DND-41 (cell line): ENCODE results near the gene LAMC3.

Experiments used
- ATAC-seq: fragments of 200-7000 bp; cut with Tn5 transposase; 3 replicates; pipeline ENCODE4 v1.9.1; 2021; ENCODE audit warnings: low read depth; ENCODE audit not compliant: insufficient read depth
- DNase-seq: peaks from one replicate; pipeline ENCODE4 v3.0.0-alpha.2; 2020
- H2AFZ ChIP-seq: 2 replicates; pipeline ENCODE4 v1.6.0; 2012; ENCODE audit warnings: low read depth, low read length
- H3K27ac ChIP-seq: 2 replicates; pipeline ENCODE4 v1.5.1; 2012; ENCODE audit warnings: low read length, inconsistent platforms
- H3K27me3 ChIP-seq: fragments of 200-600 bp; sonication (generic); 2 replicates; pipeline ENCODE4 v1.6.0; 2012; ENCODE audit warnings: low read length, mild to moderate bottlenecking, inconsistent platforms; ENCODE audit not compliant: insufficient read depth, poor library complexity
- H3K36me3 ChIP-seq: 2 replicates; pipeline ENCODE4 v1.5.1; 2012; ENCODE audit warnings: low read length, inconsistent platforms; ENCODE audit not compliant: insufficient read depth
- H3K4me1 ChIP-seq: 2 replicates; pipeline ENCODE4 v1.5.1; 2012; ENCODE audit warnings: mild to moderate bottlenecking, low read length; ENCODE audit not compliant: insufficient read depth
- H3K4me2 ChIP-seq: 2 replicates; pipeline ENCODE4 v1.6.0; 2012; ENCODE audit warnings: mild to moderate bottlenecking, moderate library complexity, low read length, inconsistent platforms; ENCODE audit not compliant: insufficient read depth
- H3K4me3 ChIP-seq, 2 experiments: fragments of 200-600 bp in 1 of 2; shearing (Covaris generic) in 1 of 2; 2 replicates each; pipeline ENCODE4 v1.5.1; 2012 to 2016; ENCODE audit warnings: inconsistent platforms in 2 of 2, low read length in 2 of 2, mild to moderate bottlenecking in 2 of 2, low read depth in 1 of 2, moderate library complexity in 1 of 2
- H3K79me2 ChIP-seq: 2 replicates; pipeline ENCODE4 v1.6.0; 2012; ENCODE audit warnings: low read length, inconsistent platforms; ENCODE audit not compliant: insufficient read depth
- H3K9ac ChIP-seq: 2 replicates; pipeline ENCODE4 v1.6.0; 2012; ENCODE audit warnings: low read depth, mild to moderate bottlenecking, inconsistent platforms, low read length, moderate library complexity
- H3K9me3 ChIP-seq: 2 replicates; pipeline ENCODE4 v1.5.1; 2012; ENCODE audit warnings: low read length, moderate library complexity, mild to moderate bottlenecking, inconsistent platforms; ENCODE audit not compliant: insufficient read depth, severe bottlenecking
- H4K20me1 ChIP-seq: 2 replicates; pipeline ENCODE4 v1.6.0; 2012; ENCODE audit warnings: low read length; ENCODE audit not compliant: insufficient read depth
- CTCF ChIP-seq: IDR thresholded peaks from 2 replicates; pipeline ENCODE4 v1.5.1; 2012; ENCODE audit warnings: borderline replicate concordance, low read length, moderate library complexity, mild to moderate bottlenecking; ENCODE audit not compliant: poor library complexity, severe bottlenecking; ENCODE audit errors: extremely low read depth
- EZH2 ChIP-seq: IDR thresholded peaks from 3 replicates; pipeline ENCODE4 v1.6.1; 2012; ENCODE audit warnings: borderline replicate concordance, low read depth, mild to moderate bottlenecking, moderate library complexity, low read length, inconsistent platforms; ENCODE audit not compliant: severe bottlenecking

LAMC3 gene

DNA sequence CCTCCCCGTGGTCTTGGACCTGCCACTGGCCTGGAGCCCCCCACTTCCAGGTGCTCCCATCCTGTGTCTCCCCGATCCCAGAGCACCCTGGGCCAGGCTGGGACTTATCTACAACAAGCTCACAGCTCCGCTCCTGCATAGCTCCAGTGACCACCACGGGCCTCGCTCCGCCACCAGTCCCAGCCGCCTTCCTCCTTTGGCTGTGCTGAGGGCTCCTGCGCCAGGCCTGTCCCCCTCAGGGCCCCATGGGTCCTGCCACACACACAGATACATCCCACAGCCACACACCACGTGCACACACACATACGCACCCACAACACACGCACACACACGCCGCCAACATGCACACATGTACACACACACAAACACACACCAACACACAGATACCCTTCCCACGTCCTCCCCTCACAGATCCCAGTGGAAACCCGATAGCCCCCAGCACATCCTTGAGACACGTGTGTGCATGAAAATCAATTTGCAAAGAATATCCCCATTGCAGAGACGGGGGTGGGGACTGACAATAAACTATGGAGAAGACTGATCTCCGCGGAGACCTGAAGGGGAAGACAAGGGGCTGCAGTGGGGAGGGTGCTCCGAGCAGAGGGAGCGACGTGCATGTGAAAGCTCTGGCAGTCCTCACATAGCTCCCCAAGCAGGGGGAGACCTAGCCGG, 18.5 kb upstream of the LAMC3 start:
- H3K4me2 ChIP-seq: no peak overlapping the region
- H3K9me3 ChIP-seq: no peaks in the 10 kb centered on the region
- no peak for DNase-seq
- no peak overlapping the region for H2AFZ ChIP-seq
- H3K36me3 ChIP-seq: no peaks in the 10 kb centered on the region
- H3K9ac ChIP-seq: no peak overlapping the region
- ATAC-seq: no peak
- TF ChIP-seq CTCF: no peak
- no peak for TF ChIP-seq EZH2
- H3K4me1 ChIP-seq: no peaks in the 10 kb centered on the region
- no peak overlapping the region for H3K4me3 ChIP-seq
- H3K27ac ChIP-seq: no peak overlapping the region
- peaks cover 4% of the 10 kb centered on the region; the same call in 1 of the 2 replicates for H4K20me1 ChIP-seq
- H3K27me3 ChIP-seq: no peaks in the 10 kb centered on the region
- H3K79me2 ChIP-seq: no peaks in the 10 kb centered on the region

DNA sequence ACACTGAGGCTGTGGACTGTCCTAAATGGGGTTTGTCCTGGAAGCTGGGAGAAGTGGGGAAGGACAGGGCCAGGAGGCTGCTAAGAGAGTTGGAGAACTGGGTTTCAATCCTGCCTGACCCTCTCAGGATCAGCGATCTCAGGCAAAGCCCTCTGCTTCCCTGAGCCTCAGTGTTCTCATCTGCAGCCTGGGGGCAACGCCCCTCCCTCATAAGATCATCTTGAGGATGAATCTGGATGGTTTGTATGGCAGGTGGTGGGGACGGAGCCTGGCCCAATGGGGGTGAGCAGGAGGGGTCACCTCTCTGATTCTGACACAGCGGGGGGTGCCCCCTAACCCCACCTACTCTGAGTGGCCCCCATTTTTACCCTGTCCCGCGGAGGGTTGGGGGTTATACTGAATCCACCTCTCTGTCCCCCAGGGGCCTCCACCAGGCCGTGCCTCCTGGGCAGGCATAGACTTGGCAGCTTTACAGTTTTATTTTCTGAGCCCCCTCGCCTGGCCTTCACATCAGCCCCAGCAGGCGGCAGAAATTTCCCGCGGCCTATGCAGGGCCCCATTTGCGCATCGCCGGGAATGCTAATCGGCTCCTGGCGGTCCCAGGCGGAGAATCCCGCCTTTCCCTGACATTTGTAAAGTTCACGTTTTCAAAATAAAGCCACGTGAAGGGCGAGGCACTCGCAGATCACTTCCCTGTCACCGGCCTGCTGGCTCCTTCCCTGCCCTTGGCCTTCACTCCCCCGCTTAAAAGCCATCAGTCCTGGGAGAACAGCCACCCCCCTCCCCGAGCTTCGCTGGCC, 17.8 kb upstream of the LAMC3 start:
- Histone ChIP-seq H3K9me3 (no peaks in the 10 kb centered on the region), H3K36me3 (no peaks in the 10 kb centered on the region), H3K27ac (no peak overlapping the region), H3K4me3 (no peak overlapping the region), H3K4me2 (no peak overlapping the region), H3K79me2 (no peaks in the 10 kb centered on the region), H2AFZ (no peak overlapping the region), H3K27me3 (no peaks in the 10 kb centered on the region), H4K20me1 (peaks cover 4% of the 10 kb centered on the region; the same call in 1 of the 2 replicates), H3K4me1 (no peaks in the 10 kb centered on the region), H3K9ac (no peak overlapping the region)
- no peak for DNase-seq
- TF ChIP-seq EZH2 (no peak), CTCF (no peak)
- ATAC-seq: no peak

DNA sequence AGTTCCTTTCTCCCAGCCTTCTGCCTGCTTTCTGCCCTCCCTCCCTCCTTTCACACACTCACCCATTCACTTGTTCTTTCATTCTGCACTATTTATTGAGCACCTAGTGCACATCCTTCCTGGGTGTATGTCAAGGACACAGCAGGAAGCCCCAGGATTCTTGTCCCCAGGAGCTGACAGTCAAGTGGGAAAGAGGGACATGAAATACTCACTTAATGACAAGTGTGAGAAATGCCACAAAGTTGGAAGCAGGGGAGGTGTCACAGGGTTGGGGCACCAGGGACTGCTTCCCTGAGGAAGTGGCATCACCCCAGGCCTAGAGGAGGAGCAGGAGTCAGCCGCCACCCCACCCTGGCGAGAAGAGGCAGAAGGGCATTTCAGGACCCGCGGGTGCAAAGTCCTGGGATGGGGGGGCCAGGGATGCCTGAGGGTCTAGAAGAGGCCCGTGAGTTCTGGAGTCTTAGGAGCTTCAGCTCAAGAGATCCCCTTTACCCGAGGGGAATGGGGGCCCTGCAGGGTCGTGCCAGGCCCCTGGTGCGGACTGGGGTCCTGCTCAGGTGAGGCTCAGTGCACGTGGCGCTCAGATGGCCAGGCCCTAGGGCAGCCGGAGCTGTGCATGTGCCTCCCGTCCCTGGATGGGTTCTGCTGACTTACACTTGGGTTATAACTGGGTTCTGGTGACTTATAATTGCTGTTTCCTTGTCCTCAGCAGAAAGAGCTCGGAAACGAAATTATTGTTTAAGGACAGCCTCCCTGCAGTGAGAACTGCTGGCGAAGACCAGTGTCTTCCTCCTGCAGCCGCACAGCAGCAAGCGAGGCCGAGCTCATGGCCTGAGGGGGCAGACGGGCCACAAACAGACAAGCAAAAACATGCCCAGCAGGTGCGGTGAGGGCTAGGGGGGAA, 16.9 kb upstream of the LAMC3 start:
- Histone ChIP-seq H3K27ac (no peak overlapping the region), H3K9ac (no peak overlapping the region), H3K4me2 (no peak overlapping the region), H3K36me3 (no peaks in the 10 kb centered on the region), H3K79me2 (no peaks in the 10 kb centered on the region), H3K9me3 (no peaks in the 10 kb centered on the region), H3K4me1 (no peaks in the 10 kb centered on the region), H4K20me1 (peaks cover 4% of the 10 kb centered on the region; the same call in 1 of the 2 replicates), H3K27me3 (no peaks in the 10 kb centered on the region), H2AFZ (no peak overlapping the region), H3K4me3 (no peak overlapping the region)
- TF ChIP-seq CTCF: no peak
- no peak for TF ChIP-seq EZH2
- no peak for DNase-seq
- ATAC-seq: no peak
